Gastrocnemius medialis (tissue), 4 donors: ENCODE results near the gene MAP3K15.

ENCODE experiments used
- POLR2A ChIP-seq, 2 donors: fragments of 450-650 bp; IDR thresholded peaks; one replicate each; pipeline ENCODE4 v1.6.1; 2017; ENCODE audit warnings: antibody characterized with exemption in 2 of 2, mild to moderate bottlenecking in 2 of 2, moderate library complexity in 2 of 2
- TF ChIP-seq, protein P1 (sequence below), 5 experiments: fragments of 450-650 bp in 3 of 5; fragments of 200-600 bp in 2 of 5; sonication (generic) in 2 of 5; IDR thresholded peaks in 4 of 5; conservative IDR thresholded peaks in 1 of 5; 1 replicate in 4 of 5; 2 replicates in 1 of 5; pipeline ENCODE4 v1.5.1; 2016 to 2019; ENCODE audit warnings: antibody characterized with exemption in 5 of 5, mild to moderate bottlenecking in 3 of 5, moderate library complexity in 3 of 5

GRCh38 chrX:19535476-19535875, 20.2 kb upstream of the MAP3K15 start:
- TF ChIP-seq, protein P1, sequence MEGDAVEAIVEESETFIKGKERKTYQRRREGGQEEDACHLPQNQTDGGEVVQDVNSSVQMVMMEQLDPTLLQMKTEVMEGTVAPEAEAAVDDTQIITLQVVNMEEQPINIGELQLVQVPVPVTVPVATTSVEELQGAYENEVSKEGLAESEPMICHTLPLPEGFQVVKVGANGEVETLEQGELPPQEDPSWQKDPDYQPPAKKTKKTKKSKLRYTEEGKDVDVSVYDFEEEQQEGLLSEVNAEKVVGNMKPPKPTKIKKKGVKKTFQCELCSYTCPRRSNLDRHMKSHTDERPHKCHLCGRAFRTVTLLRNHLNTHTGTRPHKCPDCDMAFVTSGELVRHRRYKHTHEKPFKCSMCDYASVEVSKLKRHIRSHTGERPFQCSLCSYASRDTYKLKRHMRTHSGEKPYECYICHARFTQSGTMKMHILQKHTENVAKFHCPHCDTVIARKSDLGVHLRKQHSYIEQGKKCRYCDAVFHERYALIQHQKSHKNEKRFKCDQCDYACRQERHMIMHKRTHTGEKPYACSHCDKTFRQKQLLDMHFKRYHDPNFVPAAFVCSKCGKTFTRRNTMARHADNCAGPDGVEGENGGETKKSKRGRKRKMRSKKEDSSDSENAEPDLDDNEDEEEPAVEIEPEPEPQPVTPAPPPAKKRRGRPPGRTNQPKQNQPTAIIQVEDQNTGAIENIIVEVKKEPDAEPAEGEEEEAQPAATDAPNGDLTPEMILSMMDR (IDR thresholded peaks at IDR 0.05 in 4 of 5, conservative IDR thresholded peaks at IDR 0.05 in 1 of 5): no peak
- no peak for TF ChIP-seq POLR2A (IDR thresholded peaks at IDR 0.05)
